ENCODE measurements around the gene COQ10B.

Gene COQ10B

DNA sequence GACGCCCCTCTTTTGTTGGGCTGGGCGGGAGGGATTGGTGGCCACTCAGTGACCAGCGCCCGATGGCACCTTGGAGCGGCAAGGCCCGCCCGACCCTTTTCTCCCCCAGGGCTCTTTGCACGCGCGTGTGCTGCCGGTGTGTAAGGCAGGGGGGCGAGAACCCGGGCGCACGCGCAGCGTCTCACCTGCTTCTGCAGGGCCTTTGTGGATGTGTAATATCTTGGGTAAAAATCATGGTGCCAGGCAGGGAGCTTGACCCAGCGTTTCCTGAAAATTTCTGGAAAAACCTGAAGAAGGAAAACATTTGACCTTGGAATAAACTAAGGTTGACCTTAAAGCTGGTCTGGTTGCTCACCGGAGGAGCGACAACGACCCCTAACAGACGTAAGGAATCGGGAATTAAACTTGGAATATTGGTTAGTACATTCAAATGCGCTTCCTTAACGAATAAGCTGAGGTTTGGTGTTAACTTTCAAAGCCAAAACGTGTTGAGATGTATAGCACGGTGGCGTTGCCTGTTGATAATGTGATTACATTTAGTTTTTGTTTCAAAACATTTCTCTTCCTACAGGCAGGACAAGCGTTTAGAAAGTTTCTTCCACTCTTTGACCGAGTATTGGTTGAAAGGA lies 47.3 kb downstream of the COQ10B start:
- DNase-seq (ENCODE audit: low read depth): no peak

- DNase-seq (ENCODE audit: low read depth): no peak
These were observed 48.8 kb downstream of the COQ10B start for GRCh38 chr2:197502201-197502600.

DNA sequence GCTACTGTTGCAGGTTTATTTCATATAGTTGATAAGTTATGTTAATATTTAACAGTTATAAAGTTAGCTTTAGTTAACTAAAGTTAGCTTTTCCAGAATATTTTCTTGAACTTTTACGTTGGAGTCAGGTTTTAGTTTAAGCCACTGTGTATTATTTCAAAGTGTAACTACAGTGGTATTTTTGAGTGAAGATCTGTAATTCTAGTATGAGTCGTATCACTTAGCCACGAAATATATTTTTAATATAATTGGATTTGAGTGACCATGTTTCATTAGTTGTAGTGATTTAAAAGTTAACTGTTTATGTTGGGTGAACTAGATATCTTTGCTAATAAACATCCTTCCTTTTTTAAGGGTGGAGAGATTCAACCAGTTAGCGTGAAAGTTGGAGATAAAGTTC lies 49.3 kb downstream of the COQ10B start:
- no peak for DNase-seq (ENCODE audit: low read depth)

DNA sequence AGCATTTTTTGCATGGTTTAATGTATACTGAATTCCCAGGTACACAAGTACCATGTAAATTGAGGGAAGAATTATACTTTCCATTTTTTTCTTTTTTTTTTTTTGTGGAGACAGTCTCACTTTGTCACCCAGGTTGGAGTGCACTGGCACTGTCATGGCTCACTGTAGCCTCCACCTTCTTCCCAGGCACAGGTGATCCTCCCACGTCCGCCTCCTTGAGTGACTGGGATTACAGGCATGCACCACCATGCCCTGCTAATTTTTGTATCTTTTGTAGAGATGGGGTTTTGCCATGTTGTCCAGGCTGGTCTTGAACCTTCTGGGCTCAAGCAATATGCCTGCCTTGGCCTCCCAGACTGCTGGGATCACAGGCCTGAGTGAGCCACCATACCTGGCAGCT lies 50.6 kb downstream of the COQ10B start:
- no peak for DNase-seq (ENCODE audit: low read depth)

DNA sequence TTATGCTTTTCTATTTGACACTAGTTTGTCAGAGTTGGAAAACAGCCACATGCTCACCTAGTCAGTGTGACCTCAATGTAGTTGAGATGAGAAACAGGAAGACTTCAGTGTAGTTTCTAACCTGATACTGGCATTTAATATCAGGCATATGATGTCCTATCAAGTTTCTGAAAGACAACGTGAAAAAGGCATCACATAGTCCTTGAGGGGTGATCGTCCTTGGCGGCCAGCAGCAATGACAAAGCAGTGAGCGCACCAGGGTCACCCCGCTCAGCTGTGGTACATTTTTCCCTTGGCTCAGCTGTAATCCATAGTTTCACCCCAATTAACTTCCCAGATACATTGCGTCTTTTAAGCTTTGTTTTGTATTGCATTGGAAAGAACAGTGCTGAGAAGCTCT lies 51.2 kb downstream of the COQ10B start:
- DNase-seq (ENCODE audit: low read depth): no peak

DNA sequence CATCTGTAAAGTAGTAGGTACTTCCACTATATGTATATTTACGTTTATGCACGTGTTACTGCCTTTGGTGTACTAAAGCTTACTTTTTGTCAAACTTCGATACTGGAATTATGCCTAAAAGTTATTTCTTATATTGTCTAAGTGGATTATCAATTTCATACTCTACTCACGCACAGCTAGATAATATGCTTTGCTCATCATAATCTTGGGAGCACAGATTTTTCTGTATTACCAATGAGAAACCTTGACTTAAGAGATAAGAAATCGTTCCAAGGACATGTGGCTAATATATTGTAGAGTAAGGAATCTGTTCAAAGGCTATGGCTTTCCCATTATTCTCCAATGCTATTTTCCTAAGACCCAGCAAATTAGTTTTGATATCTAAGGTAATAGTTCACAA lies 53.3 kb downstream of the COQ10B start:
- no peak for DNase-seq (ENCODE audit: low read depth)

GRCh38 chr2:197513915-197514314 lies 60.6 kb downstream of the COQ10B start:
- DNase-seq (ENCODE audit: low read depth): no peak

DNA sequence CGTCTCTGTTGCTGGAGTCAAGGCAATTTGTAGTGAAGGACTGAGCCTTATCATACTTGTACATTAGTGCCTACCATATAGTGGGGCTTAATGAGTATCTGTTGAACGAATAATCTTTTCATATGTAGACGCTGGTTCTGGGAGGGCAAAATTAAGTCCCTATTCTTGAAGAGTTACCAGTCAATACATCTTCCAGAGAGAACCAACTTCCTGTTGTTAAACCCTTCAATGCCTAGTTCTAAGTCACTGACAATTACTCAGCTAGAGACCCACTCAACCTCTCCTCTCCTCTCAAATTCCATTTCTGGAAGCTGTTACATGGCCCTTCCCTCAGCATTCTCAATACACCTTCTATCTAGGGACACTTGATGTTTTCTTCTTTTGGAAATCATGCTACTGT lies 61.4 kb downstream of the COQ10B start:
- DNase-seq (ENCODE audit: low read depth): no peak

DNA sequence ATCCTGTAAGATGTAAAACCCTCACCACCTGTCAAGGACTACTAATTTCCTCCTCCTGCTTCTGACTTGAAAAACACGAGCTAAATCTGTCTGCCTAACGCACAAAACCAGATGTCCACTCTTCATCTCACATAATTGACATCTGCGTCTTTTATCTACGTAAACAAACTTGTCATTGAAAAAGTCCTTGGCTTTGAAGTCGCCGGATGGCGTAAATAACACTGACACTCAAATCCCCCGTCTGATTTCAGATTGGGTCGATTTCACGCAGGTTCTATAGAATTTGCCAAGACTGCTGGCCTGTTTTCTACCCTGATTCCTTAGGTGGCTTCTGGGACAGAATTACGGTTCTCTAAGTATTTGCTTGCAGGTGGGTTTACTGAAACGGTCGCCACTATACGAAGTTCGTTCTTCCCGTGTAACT lies 62.0 kb downstream of the COQ10B start:
- DNase-seq (ENCODE audit: low read depth): no peak

GRCh38 chr2:197515739-197516392 lies 62.5 kb downstream of the COQ10B start, which contains the start of gene MOB4:
MOB4 (plus strand) TSS chr2:197516066; CDS start chr2:197516087, 21 bp downstream.
- peak; percentile 93 for DNase-seq (ENCODE audit: low read depth)

DNA sequence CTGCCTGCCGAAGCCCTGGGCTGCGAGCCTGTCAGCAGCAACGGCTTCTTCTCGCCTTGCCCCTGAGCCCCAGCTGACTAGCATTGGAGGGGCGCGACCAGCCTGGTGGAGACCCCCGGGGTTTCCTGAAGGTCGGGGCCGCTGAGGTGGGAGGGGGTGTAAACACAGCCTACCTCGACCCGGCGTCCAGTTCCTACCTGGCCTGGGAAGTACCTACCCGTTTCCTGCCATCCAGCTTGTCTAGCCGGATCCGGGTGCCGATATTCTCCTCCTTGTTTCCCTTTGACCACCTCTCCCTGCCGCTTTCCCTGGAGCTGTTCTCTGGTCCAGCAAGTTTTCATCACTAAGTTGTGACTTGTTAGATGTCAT lies 63.0 kb downstream of the COQ10B start:
- peak; percentile 15 for DNase-seq (ENCODE audit: low read depth)

- DNase-seq (ENCODE audit: low read depth): no peak
These were observed 63.8 kb downstream of the COQ10B start for GRCh38 chr2:197517150-197517549.

Measured in activated T-helper 1 cell treated with Interleukin-2 at 50 U/mL for 16 hours (primary cell).